ENCODE measurements around the gene FAM180B.

FAM180B gene

GRCh38 chr11:47570651-47571356, 15.7 kb upstream of the FAM180B start:
- no peak for DNase-seq

GRCh38 chr11:47571357-47571729, 15.1 kb upstream of the FAM180B start:
- no peak for DNase-seq

- no peak for DNase-seq
Observed at GRCh38 chr11:47571895-47572294, 14.6 kb upstream of the FAM180B start.

GRCh38 chr11:47572715-47573255, 13.7 kb upstream of the FAM180B start:
- no peak for DNase-seq

- DNase-seq = no peak
Observed at GRCh38 chr11:47573321-47573720, 13.2 kb upstream of the FAM180B start.

GRCh38 chr11:47577460-47578041, 8.9 kb upstream of the FAM180B start:
- no peak for DNase-seq

- peak; percentile 85 for DNase-seq
Observed at GRCh38 chr11:47578524-47579494, 7.7 kb upstream of the FAM180B start, which contains the start of the genes KBTBD4 and NDUFS3. Gene KBTBD4, minus strand, starts transcription at chr11:47578970. Its CDS starts 19 bp downstream, at chr11:47578951. Gene NDUFS3, plus strand, starts transcription at chr11:47579074. Its CDS starts 18 bp downstream, at chr11:47579092.

GRCh38 chr11:47583844-47584243, 2.6 kb upstream of the FAM180B start:
- no peak for DNase-seq

- no peak for DNase-seq
Observed at GRCh38 chr11:47587039-47587716, 700 bp downstream of the FAM180B start.

- DNase-seq = no peak
Observed at GRCh38 chr11:47587723-47588326, 1.3 kb downstream of the FAM180B start.

- no peak for DNase-seq
Observed at GRCh38 chr11:47589118-47589517, 2.6 kb downstream of the FAM180B start.

GRCh38 chr11:47589584-47589976, 3.1 kb downstream of the FAM180B start:
- DNase-seq = no peak

- DNase-seq = no peak
Observed at GRCh38 chr11:47589977-47590861, 3.7 kb downstream of the FAM180B start.

- DNase-seq = no peak
Observed at GRCh38 chr11:47591764-47592163, 5.3 kb downstream of the FAM180B start.

- DNase-seq = no peak
Observed at GRCh38 chr11:47592251-47592650, 5.8 kb downstream of the FAM180B start.

- no peak for DNase-seq
Observed at GRCh38 chr11:47592970-47593369, 6.5 kb downstream of the FAM180B start.

- DNase-seq = no peak
Observed at GRCh38 chr11:47593492-47593933, 7.0 kb downstream of the FAM180B start.

- no peak for DNase-seq
Observed at GRCh38 chr11:47593934-47594855, 7.7 kb downstream of the FAM180B start, which contains the start of gene C1QTNF4. Gene C1QTNF4, minus strand, starts transcription at chr11:47594411. Its CDS starts 3,601 bp downstream, at chr11:47590810.

- DNase-seq = no peak
Observed at GRCh38 chr11:47595029-47595428, 8.6 kb downstream of the FAM180B start.

GRCh38 chr11:47595967-47596366, 9.5 kb downstream of the FAM180B start:
- no peak for DNase-seq

All from NCI-H748 treated with DMSO at 0.1 percent for 48 hours (cell line).